SK-N-SH treated with all-trans-retinoic acid at 6 μM for 48 hours (cell line): Measurements from ENCODE around the gene PROK1.

ENCODE experiments used
- ATAC-seq: fragments of 200-7000 bp; cut with Tn5 transposase; 3 replicates; pipeline ENCODE4 v1.9.1; 2020; ENCODE audit warnings: mild to moderate bottlenecking, moderate library complexity
- ARNTL ChIP-seq: fragments of 450-650 bp; formaldehyde crosslinking; IDR thresholded peaks from 2 replicates; pipeline ENCODE4 v1.5.0; 2020; ENCODE audit warnings: low read depth, mild to moderate bottlenecking, moderate library complexity, borderline replicate concordance
- BACH2 ChIP-seq: fragments of 250-450 bp; sonication (Bioruptor Pico); IDR thresholded peaks from 2 replicates; pipeline ENCODE4 v1.9.0; 2021; ENCODE audit warnings: mild to moderate bottlenecking, borderline replicate concordance
- ESRRG ChIP-seq: fragments of 250-450 bp; sonication (Bioruptor Pico); IDR thresholded peaks from 2 replicates; pipeline ENCODE4 v1.6.1; 2021; ENCODE audit warnings: mild to moderate bottlenecking
- GLIS3 ChIP-seq: fragments of 250-450 bp; sonication (Bioruptor Pico); IDR thresholded peaks from 2 replicates; pipeline ENCODE4 v1.5.0; 2020; ENCODE audit warnings: mild to moderate bottlenecking, moderate library complexity
- ISL1 ChIP-seq: fragments of 250-450 bp; sonication (Bioruptor Pico); IDR thresholded peaks from 2 replicates; pipeline ENCODE4 v2.1.2; 2022; ENCODE audit warnings: mild to moderate bottlenecking, moderate library complexity
- POU6F1 ChIP-seq: fragments of 250-450 bp; sonication (Bioruptor Pico); IDR thresholded peaks from 2 replicates; pipeline ENCODE4 v1.8.0; 2021; ENCODE audit warnings: low read depth, mild to moderate bottlenecking, moderate library complexity, borderline replicate concordance
- PPARA ChIP-seq: fragments of 250-450 bp; sonication (Bioruptor Pico); IDR thresholded peaks from 2 replicates; pipeline ENCODE4 v1.5.0; 2020; ENCODE audit warnings: mild to moderate bottlenecking, borderline replicate concordance
- SNAI2 ChIP-seq: fragments of 250-450 bp; sonication (Bioruptor Pico); IDR thresholded peaks from 2 replicates; pipeline ENCODE4 v1.5.0; 2020; ENCODE audit warnings: mild to moderate bottlenecking, moderate library complexity
- TCF4 ChIP-seq: fragments of 250-450 bp; sonication (Bioruptor Pico); IDR thresholded peaks from 2 replicates; pipeline ENCODE4 v1.8.0; 2021; ENCODE audit warnings: mild to moderate bottlenecking, moderate library complexity, borderline replicate concordance
- TOX ChIP-seq: fragments of 250-450 bp; sonication (Bioruptor Pico); IDR thresholded peaks from 2 replicates; pipeline ENCODE4 v1.8.0; 2021; ENCODE audit warnings: mild to moderate bottlenecking, moderate library complexity, borderline replicate concordance
- TSHZ2 ChIP-seq: fragments of 250-450 bp; sonication (Bioruptor Pico); IDR thresholded peaks from 2 replicates; pipeline ENCODE4 v1.5.0; 2020; ENCODE audit warnings: mild to moderate bottlenecking, moderate library complexity
- ZC3H10 ChIP-seq: fragments of 250-450 bp; sonication (Bioruptor Pico); IDR thresholded peaks from 2 replicates; pipeline ENCODE4 v1.5.1; 2021; ENCODE audit warnings: mild to moderate bottlenecking, moderate library complexity
- ZFP3 ChIP-seq: fragments of 250-450 bp; sonication (Bioruptor Pico); IDR thresholded peaks from 2 replicates; pipeline ENCODE4 v1.5.0; 2020; ENCODE audit warnings: mild to moderate bottlenecking, moderate library complexity
- ZFP30 ChIP-seq: fragments of 450-650 bp; formaldehyde crosslinking; IDR thresholded peaks from 2 replicates; pipeline ENCODE4 v1.5.0; 2022; ENCODE audit warnings: mild to moderate bottlenecking, moderate library complexity
- ZNF565 ChIP-seq: fragments of 450-650 bp; formaldehyde crosslinking; conservative IDR thresholded peaks from 2 replicates; pipeline ENCODE4 v1.5.0; 2020; ENCODE audit warnings: low read depth, mild to moderate bottlenecking, moderate library complexity
- ZNF70 ChIP-seq: fragments of 450-650 bp; formaldehyde crosslinking; IDR thresholded peaks from 2 replicates; pipeline ENCODE4 v1.5.0; 2020; ENCODE audit warnings: mild to moderate bottlenecking, moderate library complexity
- TF ChIP-seq, protein P1 (sequence below): fragments of 250-450 bp; sonication (Bioruptor Pico); IDR thresholded peaks from 2 replicates; pipeline ENCODE4 v1.5.1; 2020; ENCODE audit warnings: low read depth, mild to moderate bottlenecking, moderate library complexity
- TF ChIP-seq, protein P2 (sequence below): fragments of 250-450 bp; sonication (Bioruptor Pico); IDR thresholded peaks from 2 replicates; pipeline ENCODE4 v1.8.0; 2020; ENCODE audit warnings: mild to moderate bottlenecking, moderate library complexity, borderline replicate concordance
- TF ChIP-seq, protein P3 (sequence below): fragments of 250-450 bp; sonication (Bioruptor Pico); IDR thresholded peaks from 2 replicates; pipeline ENCODE4 v1.5.1; 2021; ENCODE audit warnings: mild to moderate bottlenecking, moderate library complexity

Gene PROK1

DNA sequence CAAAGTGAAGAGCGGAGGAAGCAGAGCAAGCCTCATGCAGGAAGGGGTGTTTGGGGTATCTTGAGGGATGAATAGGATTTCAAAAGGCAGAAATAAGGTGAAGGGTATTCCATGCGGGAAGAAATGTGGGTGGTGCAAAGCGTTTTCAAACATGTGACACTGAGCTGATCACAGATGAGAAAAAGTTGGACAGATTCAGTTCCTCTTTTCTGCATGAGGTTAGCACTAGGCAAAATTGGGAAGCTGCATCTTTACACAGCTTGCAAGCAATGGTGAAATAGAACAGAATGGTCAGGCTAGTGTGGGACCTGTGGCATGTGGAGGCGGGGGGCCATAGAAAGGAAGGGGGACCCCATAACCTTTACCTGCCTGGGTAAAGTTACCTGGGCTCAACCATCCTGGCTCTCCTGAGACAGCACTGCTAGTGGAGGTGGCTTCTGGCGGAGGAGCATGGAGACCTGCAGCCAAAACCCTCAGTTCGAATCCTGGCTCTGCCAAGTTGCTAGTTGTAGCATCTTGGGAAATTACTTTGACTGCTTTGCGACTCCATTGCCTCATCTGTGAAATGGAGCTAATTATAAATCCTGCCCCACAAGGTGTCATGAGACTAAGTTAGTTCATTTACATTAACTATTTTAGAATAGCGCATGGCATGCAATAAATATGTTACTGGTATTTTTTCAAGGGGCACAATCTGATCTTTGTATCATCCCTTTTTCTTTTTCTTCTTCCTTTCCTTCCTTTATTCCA lies 51.6 kb downstream of the PROK1 start:
- TF ChIP-seq, protein P1, sequence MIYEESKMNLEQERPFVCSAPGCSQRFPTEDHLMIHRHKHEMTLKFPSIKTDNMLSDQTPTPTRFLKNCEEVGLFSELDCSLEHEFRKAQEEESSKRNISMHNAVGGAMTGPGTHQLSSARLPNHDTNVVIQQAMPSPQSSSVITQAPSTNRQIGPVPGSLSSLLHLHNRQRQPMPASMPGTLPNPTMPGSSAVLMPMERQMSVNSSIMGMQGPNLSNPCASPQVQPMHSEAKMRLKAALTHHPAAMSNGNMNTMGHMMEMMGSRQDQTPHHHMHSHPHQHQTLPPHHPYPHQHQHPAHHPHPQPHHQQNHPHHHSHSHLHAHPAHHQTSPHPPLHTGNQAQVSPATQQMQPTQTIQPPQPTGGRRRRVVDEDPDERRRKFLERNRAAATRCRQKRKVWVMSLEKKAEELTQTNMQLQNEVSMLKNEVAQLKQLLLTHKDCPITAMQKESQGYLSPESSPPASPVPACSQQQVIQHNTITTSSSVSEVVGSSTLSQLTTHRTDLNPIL (CRISPR knock-in tag), result no peak
- TF ChIP-seq ZNF70 (CRISPR knock-in tag), result no peak
- TF ChIP-seq ZC3H10 (CRISPR knock-in tag), result no peak
- TF ChIP-seq ZNF565, result no peak
- no peak for TF ChIP-seq TOX (CRISPR knock-in tag)
- no peak for TF ChIP-seq GLIS3 (CRISPR knock-in tag)
- TF ChIP-seq ZFP30, result no peak
- no peak for TF ChIP-seq ARNTL
- TF ChIP-seq ZFP3 (CRISPR knock-in tag), result no peak
- TF ChIP-seq ESRRG (CRISPR knock-in tag), result no peak
- ATAC-seq, result no peak

DNA sequence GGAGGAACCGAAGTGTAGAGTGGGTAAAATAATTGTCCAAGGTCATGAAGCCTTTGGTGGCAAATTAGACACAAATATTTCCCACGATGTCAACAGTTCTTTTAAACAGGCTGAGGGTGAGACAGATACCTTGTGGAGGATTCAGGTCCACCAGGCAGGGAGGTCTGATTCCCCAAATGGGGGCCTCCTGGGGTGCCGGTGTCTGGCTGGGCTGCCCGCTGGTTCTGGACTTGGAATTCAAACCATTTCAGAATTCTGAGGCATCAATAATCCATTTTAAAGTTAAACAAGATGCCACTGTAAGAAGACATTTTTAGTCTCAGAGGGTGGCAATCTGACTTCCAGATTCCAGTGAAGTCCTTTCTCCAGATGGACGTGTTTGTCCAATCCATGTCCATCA lies 52.5 kb downstream of the PROK1 start:
- no peak for ATAC-seq
- TF ChIP-seq SNAI2 (CRISPR knock-in tag) (no peak), TSHZ2 (CRISPR knock-in tag) (no peak), TOX (CRISPR knock-in tag) (no peak), PPARA (no peak), ZFP3 (CRISPR knock-in tag) (no peak), ISL1 (CRISPR knock-in tag) (no peak), POU6F1 (CRISPR knock-in tag) (no peak), ZNF70 (CRISPR knock-in tag) (no peak), ZFP30 (no peak), GLIS3 (CRISPR knock-in tag) (no peak), TCF4 (no peak), ZNF565 (no peak)
- TF ChIP-seq, protein P2, sequence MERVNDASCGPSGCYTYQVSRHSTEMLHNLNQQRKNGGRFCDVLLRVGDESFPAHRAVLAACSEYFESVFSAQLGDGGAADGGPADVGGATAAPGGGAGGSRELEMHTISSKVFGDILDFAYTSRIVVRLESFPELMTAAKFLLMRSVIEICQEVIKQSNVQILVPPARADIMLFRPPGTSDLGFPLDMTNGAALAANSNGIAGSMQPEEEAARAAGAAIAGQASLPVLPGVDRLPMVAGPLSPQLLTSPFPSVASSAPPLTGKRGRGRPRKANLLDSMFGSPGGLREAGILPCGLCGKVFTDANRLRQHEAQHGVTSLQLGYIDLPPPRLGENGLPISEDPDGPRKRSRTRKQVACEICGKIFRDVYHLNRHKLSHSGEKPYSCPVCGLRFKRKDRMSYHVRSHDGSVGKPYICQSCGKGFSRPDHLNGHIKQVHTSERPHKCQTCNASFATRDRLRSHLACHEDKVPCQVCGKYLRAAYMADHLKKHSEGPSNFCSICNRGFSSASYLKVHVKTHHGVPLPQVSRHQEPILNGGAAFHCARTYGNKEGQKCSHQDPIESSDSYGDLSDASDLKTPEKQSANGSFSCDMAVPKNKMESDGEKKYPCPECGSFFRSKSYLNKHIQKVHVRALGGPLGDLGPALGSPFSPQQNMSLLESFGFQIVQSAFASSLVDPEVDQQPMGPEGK (CRISPR knock-in tag), result no peak
- TF ChIP-seq, protein P3, sequence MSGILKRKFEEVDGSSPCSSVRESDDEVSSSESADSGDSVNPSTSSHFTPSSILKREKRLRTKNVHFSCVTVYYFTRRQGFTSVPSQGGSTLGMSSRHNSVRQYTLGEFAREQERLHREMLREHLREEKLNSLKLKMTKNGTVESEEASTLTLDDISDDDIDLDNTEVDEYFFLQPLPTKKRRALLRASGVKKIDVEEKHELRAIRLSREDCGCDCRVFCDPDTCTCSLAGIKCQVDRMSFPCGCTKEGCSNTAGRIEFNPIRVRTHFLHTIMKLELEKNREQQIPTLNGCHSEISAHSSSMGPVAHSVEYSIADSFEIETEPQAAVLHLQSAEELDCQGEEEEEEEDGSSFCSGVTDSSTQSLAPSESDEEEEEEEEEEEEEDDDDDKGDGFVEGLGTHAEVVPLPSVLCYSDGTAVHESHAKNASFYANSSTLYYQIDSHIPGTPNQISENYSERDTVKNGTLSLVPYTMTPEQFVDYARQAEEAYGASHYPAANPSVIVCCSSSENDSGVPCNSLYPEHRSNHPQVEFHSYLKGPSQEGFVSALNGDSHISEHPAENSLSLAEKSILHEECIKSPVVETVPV (CRISPR knock-in tag), result no peak

GRCh38 chr1:110504226-110504625 lies 53.3 kb downstream of the PROK1 start:
- TF ChIP-seq ZNF565, result no peak
- no peak for TF ChIP-seq ZFP30
- TF ChIP-seq ZC3H10 (CRISPR knock-in tag), result no peak
- no peak for TF ChIP-seq GLIS3 (CRISPR knock-in tag)
- TF ChIP-seq ESRRG (CRISPR knock-in tag), result no peak
- no peak for ATAC-seq

DNA sequence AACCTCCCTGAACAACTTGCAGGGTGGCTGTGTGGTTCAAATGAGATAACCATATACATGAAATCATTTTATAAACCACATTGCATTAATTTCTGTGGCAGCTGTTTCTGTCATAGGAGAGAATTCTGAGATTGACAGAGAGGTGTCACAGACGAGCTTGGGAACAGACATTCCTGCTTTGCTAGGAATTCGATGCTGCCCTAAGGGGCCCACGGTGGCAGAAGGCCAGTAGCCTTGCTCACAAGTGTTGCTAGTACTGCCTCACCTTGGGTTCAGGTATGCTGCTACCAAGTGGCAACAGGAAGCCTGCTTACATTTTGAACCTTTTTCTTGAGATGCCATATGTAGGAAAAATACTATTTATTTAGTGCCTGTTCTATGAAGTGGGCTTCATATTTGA lies 54.6 kb downstream of the PROK1 start:
- ATAC-seq, result no peak

More for the DNA sequence above, 54.6 kb downstream of the PROK1 start:
- TF ChIP-seq ESRRG (CRISPR knock-in tag) (no peak), BACH2 (no peak), ISL1 (CRISPR knock-in tag) (no peak), GLIS3 (CRISPR knock-in tag) (no peak), TOX (CRISPR knock-in tag) (no peak), ZC3H10 (CRISPR knock-in tag) (no peak), POU6F1 (CRISPR knock-in tag) (no peak)
- TF ChIP-seq, protein P1 (CRISPR knock-in tag), result no peak
